GM21717 (cell line): ENCODE results near the gene CRYBB2.
"Not testable (repeated sequence)": the region's sequence is repeated elsewhere in the genome, so short reads cannot be mapped to it uniquely, and the experiment has no call there.

Experiments
- ATAC-seq: cut with Tn5 transposase; IDR thresholded peaks from one replicate; pipeline ENCODE4 v1.9.1; 2021; ENCODE audit warnings: mild to moderate bottlenecking, moderate library complexity; ENCODE audit not compliant: unreplicated experiment

The CRYBB2 gene

GRCh38 chr22:25232301-25232700 lies 12.9 kb downstream of the CRYBB2 start:
- ATAC-seq, result no peak

GRCh38 chr22:25233706-25234105 lies 14.3 kb downstream of the CRYBB2 start:
- not testable (repeated sequence) for ATAC-seq

GRCh38 chr22:25235547-25236290 lies 16.3 kb downstream of the CRYBB2 start:
- no peak for ATAC-seq

- no peak for ATAC-seq
Observed at GRCh38 chr22:25236417-25236816, 17.0 kb downstream of the CRYBB2 start.

- no peak for ATAC-seq
Observed at GRCh38 chr22:25237503-25237902, 18.1 kb downstream of the CRYBB2 start.

GRCh38 chr22:25238058-25238457 lies 18.6 kb downstream of the CRYBB2 start:
- not testable (repeated sequence) for ATAC-seq

- not testable (repeated sequence) for ATAC-seq
Observed at GRCh38 chr22:25255169-25255568, 35.7 kb downstream of the CRYBB2 start.

- not testable (repeated sequence) for ATAC-seq
Observed at GRCh38 chr22:25267567-25267966, 48.1 kb downstream of the CRYBB2 start.

GRCh38 chr22:25268902-25269301 lies 49.5 kb downstream of the CRYBB2 start:
- not testable (repeated sequence) for ATAC-seq

GRCh38 chr22:25270061-25270460 lies 50.6 kb downstream of the CRYBB2 start:
- not testable (repeated sequence) for ATAC-seq

- not testable (repeated sequence) for ATAC-seq
Observed at GRCh38 chr22:25273231-25273630, 53.8 kb downstream of the CRYBB2 start.

GRCh38 chr22:25273928-25274327 lies 54.5 kb downstream of the CRYBB2 start:
- ATAC-seq, result not testable (repeated sequence)

GRCh38 chr22:25280118-25280517 lies 60.7 kb downstream of the CRYBB2 start:
- not testable (repeated sequence) for ATAC-seq
